ENCODE measurements around the gene AIG1.
A peak's percentile ranks its signal among the peaks of the same experiment; 100 is the strongest.

AIG1 gene

DNA sequence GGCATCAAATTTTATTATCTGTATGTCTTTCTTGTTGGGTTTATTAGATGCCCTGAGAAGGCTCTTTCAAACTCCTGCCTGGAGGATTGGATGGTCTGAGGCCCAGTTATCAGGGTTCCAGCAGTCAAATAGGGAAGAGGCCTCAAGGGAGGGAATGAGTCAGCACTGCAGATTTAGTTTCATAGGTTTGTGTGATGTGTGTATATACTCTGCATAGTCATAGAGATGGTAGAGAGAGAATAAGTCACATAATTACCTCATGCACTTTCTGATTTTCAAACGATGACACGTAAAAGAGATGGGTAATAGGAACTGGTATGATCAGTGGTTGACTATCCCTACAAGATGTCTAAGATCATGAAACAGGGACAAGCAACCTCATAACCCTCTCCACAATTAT lies 307.7 kb downstream of the AIG1 start:
- TF ChIP-seq, protein P1, sequence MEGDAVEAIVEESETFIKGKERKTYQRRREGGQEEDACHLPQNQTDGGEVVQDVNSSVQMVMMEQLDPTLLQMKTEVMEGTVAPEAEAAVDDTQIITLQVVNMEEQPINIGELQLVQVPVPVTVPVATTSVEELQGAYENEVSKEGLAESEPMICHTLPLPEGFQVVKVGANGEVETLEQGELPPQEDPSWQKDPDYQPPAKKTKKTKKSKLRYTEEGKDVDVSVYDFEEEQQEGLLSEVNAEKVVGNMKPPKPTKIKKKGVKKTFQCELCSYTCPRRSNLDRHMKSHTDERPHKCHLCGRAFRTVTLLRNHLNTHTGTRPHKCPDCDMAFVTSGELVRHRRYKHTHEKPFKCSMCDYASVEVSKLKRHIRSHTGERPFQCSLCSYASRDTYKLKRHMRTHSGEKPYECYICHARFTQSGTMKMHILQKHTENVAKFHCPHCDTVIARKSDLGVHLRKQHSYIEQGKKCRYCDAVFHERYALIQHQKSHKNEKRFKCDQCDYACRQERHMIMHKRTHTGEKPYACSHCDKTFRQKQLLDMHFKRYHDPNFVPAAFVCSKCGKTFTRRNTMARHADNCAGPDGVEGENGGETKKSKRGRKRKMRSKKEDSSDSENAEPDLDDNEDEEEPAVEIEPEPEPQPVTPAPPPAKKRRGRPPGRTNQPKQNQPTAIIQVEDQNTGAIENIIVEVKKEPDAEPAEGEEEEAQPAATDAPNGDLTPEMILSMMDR (IDR thresholded peaks at IDR 0.05; ENCODE audit: low read depth, low read length) = no peak
- H3K4me3 ChIP-seq (ENCODE audit: low read depth, low read length) = no peak overlapping the region
- in situ Hi-C loops (cut with HindIII; ENCODE audit: low sequenced_read_pairs) = no loop called here
- DNase-seq (ENCODE audit: low read depth, low spot score) = peak; percentile 47

DNA sequence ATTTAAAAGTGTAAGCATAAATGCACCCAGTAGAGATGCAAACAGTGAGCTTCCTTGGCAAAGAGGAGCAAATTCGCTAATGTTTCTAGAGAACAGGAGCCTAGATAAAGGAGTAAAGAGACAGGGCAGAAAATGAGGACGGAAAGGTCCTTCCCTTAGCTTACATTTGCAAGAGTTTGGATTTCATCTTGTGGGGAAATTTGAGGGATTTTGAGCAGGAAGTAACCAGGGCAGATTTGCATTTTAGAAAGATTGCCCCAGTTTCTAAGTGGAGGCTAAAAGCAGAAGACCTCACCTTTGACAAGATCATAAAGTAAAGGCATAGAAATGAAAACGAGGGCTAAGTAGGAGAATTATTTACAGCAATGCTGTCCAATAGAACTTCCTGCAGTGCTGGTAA lies 309.3 kb downstream of the AIG1 start:
- in situ Hi-C loops (cut with HindIII; ENCODE audit: low sequenced_read_pairs) = no loop called here
- H3K4me3 ChIP-seq (ENCODE audit: low read depth, low read length) = no peak overlapping the region
- TF ChIP-seq, protein P1 (IDR thresholded peaks at IDR 0.05; ENCODE audit: low read depth, low read length) = no peak
- no peak for DNase-seq (ENCODE audit: low read depth, low spot score)

DNA sequence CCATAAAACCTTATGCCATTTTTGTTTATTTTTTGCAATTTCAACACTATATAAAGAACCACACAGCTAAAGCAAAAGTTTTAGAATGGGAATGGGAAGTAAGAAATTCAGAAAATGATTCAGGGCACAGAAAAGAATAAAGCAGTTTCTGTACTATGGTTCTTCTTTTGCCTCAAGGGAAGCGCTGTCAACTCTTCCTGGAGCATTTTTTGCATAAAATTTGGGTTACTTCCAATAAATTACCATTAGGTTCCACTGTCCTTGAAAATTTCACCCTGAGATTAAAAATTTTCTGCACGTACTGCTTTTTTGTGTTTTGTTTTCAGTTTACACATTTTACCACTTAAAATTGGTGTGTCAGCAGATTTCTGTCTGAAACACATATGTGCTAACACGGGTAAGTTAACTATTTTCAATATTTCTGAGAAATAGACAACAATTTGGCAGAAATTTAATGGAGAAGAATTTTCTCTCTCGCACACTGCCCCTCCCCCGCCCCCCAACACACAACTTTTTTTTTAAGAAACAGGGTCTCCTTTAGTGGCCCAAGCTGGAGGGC lies 310.2 kb downstream of the AIG1 start:
- TF ChIP-seq, protein P1 (IDR thresholded peaks at IDR 0.05; ENCODE audit: low read depth, low read length) = no peak
- in situ Hi-C loops (cut with HindIII; ENCODE audit: low sequenced_read_pairs) = no loop called here
- no peak for DNase-seq (ENCODE audit: low read depth, low spot score)
- H3K4me3 ChIP-seq (ENCODE audit: low read depth, low read length) = no peak overlapping the region

DNA sequence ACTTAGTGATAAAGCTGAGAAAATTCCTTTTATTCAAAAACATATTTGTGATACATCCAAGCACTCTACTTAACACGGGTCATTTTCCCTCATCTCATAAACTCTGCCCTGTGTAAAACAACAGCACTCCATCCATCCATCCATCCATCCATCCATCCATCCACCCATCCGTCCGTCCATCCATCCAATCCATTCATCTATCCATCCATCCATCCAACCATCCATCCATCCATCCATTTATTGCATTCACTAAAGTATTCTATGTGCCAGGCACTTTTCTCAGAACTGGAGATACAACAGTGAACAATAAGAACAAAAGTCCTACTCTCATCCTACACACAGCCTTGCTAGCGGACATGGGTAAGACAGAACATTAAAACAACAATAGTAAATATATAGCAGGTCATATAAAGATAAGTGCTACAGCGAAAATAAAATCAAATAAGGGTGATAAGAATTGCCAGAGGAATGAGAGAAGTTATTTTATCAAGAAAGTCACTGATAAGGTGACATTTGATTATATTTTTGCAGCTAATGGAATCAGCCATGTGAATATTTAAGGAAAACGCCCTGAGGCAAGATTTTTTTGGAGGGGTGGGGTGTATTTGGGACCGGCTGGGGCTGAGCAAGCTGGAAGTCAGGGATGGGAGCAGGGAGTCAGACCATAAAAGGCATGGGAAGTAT lies 311.7 kb downstream of the AIG1 start:
- TF ChIP-seq, protein P1 (IDR thresholded peaks at IDR 0.05; ENCODE audit: low read depth, low read length) = no peak
- no peak overlapping the region for H3K4me3 ChIP-seq (ENCODE audit: low read depth, low read length)
- no peak for DNase-seq (ENCODE audit: low read depth, low spot score)
- in situ Hi-C loops (cut with HindIII; ENCODE audit: low sequenced_read_pairs) = no loop called here

DNA sequence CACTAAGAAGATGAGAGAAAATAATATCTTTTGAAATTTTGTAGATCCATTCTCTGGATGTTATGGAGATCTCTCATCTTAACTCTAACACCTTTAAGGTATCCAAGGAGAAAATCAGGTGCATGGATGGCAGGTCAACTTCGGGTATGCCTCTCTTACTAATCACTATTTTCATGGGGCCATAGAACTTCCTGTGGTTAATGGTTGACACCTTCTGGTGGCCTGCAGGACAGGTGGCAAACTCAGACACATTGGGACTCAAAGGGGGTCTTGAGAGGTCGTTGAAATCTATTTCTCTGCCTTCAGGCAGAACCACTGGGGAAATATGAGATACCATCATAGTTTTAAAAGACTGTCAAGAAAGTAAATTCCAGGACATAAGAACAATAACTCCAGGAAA lies 313.3 kb downstream of the AIG1 start:
- in situ Hi-C loops (cut with HindIII; ENCODE audit: low sequenced_read_pairs) = no loop called here
- DNase-seq (ENCODE audit: low read depth, low spot score) = no peak
- TF ChIP-seq, protein P1 (IDR thresholded peaks at IDR 0.05; ENCODE audit: low read depth, low read length) = no peak
- no peak overlapping the region for H3K4me3 ChIP-seq (ENCODE audit: low read depth, low read length)

DNA sequence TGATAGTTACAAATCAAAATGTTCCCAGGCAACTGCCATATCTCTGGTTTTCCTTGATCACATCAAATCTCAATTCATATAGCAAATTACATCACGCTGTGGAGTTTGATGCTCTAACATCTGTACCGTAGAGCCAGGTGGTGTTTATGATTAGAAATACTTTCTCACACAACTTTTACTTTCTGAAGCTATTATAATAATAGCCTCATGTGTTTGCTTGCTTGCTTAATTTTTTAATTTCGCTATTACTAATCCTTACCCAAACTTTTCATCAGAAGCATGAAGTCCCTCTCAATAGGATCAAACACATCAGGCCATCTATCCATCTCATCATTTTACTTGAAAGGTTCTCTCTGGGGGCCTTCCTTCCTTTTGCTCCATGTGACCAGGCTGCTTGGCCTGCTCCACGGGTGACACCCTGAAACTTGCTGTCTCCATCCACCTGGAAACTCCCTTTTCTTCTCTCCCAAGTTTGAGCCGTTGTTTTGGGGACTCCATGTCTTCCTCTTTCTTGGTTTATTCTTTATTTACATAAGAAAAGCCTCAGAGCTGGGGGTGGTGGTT lies 314.4 kb downstream of the AIG1 start:
- in situ Hi-C loops (cut with HindIII; ENCODE audit: low sequenced_read_pairs) = no loop called here
- TF ChIP-seq, protein P1 (IDR thresholded peaks at IDR 0.05; ENCODE audit: low read depth, low read length) = no peak
- no peak for DNase-seq (ENCODE audit: low read depth, low spot score)
- H3K4me3 ChIP-seq (ENCODE audit: low read depth, low read length) = no peak overlapping the region
